ENCODE data around the gene KRT76.

Gene KRT76

GRCh38 chr12:52739963-52740362 is 37.2 kb downstream of the KRT76 start:
- no peak for TF ChIP-seq JUND (IDR thresholded peaks at IDR 0.05; ENCODE audit: low read depth)
- no peak for DNase-seq (ENCODE audit: low read depth in 1 of 2, low spot score in 1 of 2)
- in situ Hi-C loops (cut with HindIII; ENCODE audit: low pct_unique_long_range_greater_than_20kb, low sequenced_read_pairs) = no loop called here

DNA sequence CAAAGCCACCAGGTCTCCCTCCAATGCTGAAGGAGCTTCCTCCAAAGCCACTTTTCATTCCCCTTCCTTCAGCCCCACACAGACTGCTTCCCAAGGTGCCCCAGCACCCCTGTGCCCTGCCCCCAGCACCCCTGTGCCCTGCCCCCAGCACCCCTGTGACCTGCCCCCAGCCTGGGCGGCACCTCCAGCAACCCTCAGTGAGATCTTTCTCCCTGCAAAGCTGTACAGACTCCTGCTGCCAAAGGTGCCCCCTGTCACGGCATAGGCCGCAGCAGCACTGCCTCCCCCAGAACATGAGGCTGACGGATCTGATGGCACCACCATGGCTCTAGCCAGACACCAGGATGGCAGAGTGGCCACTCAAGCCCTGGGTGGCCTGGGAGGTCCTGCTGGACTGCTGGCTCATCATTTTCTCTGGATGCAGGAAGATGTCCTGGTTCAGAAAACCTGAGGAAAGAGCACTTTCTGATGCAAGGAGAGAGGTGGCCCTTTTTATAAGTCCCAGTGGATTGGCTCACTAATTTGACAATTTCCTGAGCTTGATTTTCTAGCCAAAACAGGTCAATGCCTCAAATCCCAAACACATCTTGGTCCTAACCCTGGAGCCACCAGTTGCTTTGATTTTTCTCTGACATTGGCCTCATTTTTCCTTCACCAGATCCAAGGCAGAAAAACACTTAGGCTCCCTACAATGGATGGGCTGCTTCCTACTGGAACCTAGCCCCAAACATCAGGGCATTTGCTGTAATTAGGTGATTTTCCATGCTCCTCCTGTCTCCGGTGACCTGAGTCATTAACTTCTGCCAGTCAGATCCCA is 41.1 kb downstream of the KRT76 start:
- no peak for TF ChIP-seq JUND (IDR thresholded peaks at IDR 0.05; ENCODE audit: low read depth)
- in situ Hi-C loops (cut with HindIII; ENCODE audit: low pct_unique_long_range_greater_than_20kb, low sequenced_read_pairs) = no loop called here
- no peak for DNase-seq (ENCODE audit: low read depth in 1 of 2, low spot score in 1 of 2)

- TF ChIP-seq JUND (IDR thresholded peaks at IDR 0.05; ENCODE audit: low read depth) = no peak
- no peak for DNase-seq (ENCODE audit: low read depth in 1 of 2, low spot score in 1 of 2)
- in situ Hi-C loops (cut with HindIII; ENCODE audit: low pct_unique_long_range_greater_than_20kb, low sequenced_read_pairs) = no loop called here
Measured at GRCh38 chr12:52735106-52735505, 42.0 kb downstream of the KRT76 start.

DNA sequence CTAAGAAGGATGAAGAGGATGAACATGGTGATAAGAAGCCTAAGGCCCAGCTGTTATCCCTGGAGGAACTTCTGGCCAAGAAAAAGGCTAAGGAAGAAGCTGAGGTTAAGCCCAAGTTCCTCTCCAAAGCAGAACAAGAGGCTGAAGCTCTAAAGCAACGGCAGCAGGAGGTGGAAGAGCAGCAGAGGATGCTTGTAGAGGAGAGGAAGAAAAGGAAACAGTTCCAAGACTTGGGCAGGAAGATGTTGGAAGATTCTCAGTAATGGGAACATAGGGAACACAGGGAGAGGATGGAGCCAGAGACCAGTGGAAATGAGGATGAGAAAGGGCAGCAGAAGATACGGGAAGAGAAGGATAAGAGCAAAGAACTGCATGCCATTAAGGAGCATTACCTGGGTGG is 46.4 kb downstream of the KRT76 start:
- in situ Hi-C loops (cut with HindIII; ENCODE audit: low pct_unique_long_range_greater_than_20kb, low sequenced_read_pairs) = no loop called here
- TF ChIP-seq JUND (IDR thresholded peaks at IDR 0.05; ENCODE audit: low read depth) = no peak
- no peak for DNase-seq (ENCODE audit: low read depth in 1 of 2, low spot score in 1 of 2)

DNA sequence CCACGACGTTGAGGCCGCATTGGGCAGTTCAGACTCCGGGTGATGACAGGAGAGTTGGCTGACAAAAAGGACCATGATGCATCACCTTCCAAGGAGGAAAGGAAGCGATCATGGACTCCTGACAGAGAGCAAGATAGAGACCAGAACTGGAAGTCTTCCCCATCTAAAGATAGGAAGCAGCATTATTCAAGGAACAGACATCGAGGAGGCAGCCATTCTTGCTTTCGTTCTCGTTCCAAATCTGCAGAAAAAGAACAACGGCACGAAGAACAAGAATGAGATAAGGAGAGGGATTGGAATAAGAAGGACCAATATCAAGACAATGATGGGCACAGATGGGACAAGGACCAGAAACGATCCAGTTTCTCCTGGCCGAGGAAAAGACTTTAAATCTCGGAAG is 46.8 kb downstream of the KRT76 start:
- no peak for DNase-seq (ENCODE audit: low read depth in 1 of 2, low spot score in 1 of 2)
- TF ChIP-seq JUND (IDR thresholded peaks at IDR 0.05; ENCODE audit: low read depth) = no peak
- in situ Hi-C loops (cut with HindIII; ENCODE audit: low pct_unique_long_range_greater_than_20kb, low sequenced_read_pairs) = no loop called here

- no peak for TF ChIP-seq JUND (IDR thresholded peaks at IDR 0.05; ENCODE audit: low read depth)
- DNase-seq (ENCODE audit: low read depth in 1 of 2, low spot score in 1 of 2) = no peak
- in situ Hi-C loops (cut with HindIII; ENCODE audit: low pct_unique_long_range_greater_than_20kb, low sequenced_read_pairs) = no loop called here
Measured at GRCh38 chr12:52729147-52729546, 48.0 kb downstream of the KRT76 start.

GRCh38 chr12:52728374-52728773 is 48.8 kb downstream of the KRT76 start:
- DNase-seq (ENCODE audit: low read depth in 1 of 2, low spot score in 1 of 2) = no peak
- TF ChIP-seq JUND (IDR thresholded peaks at IDR 0.05; ENCODE audit: low read depth) = no peak
- in situ Hi-C loops (cut with HindIII; ENCODE audit: low pct_unique_long_range_greater_than_20kb, low sequenced_read_pairs) = no loop called here

- in situ Hi-C loops (cut with HindIII; ENCODE audit: low pct_unique_long_range_greater_than_20kb, low sequenced_read_pairs) = no loop called here
- DNase-seq (ENCODE audit: low read depth in 1 of 2, low spot score in 1 of 2) = no peak
- no peak for TF ChIP-seq JUND (IDR thresholded peaks at IDR 0.05; ENCODE audit: low read depth)
Measured at GRCh38 chr12:52727037-52727436, 50.1 kb downstream of the KRT76 start.

DNA sequence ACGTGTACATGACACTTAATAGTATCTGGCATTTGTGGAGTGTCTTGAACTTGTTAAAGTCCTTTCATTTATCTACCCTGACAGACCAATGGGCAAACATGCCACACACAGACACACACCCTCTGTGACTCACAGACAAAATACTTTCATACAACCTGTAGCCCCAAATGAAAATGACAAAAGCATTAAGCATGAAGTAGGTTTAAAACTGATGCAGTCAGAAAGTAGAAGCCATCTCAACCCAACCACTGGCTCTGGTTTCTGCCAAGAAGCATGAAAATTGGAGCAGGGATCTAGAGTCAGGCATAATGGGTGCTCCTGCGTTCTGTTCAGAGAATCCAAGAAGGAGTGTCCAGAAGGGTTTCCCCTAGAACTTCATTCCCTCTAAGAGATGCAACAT is 50.7 kb downstream of the KRT76 start:
- TF ChIP-seq JUND (IDR thresholded peaks at IDR 0.05; ENCODE audit: low read depth) = no peak
- DNase-seq (ENCODE audit: low read depth in 1 of 2, low spot score in 1 of 2) = no peak
- in situ Hi-C loops (cut with HindIII; ENCODE audit: low pct_unique_long_range_greater_than_20kb, low sequenced_read_pairs) = no loop called here

GRCh38 chr12:52724384-52724783 is 52.8 kb downstream of the KRT76 start:
- in situ Hi-C loops (cut with HindIII; ENCODE audit: low pct_unique_long_range_greater_than_20kb, low sequenced_read_pairs) = no loop called here
- TF ChIP-seq JUND (IDR thresholded peaks at IDR 0.05; ENCODE audit: low read depth) = no peak
- no peak for DNase-seq (ENCODE audit: low read depth in 1 of 2, low spot score in 1 of 2)

- in situ Hi-C loops (cut with HindIII; ENCODE audit: low pct_unique_long_range_greater_than_20kb, low sequenced_read_pairs) = no loop called here
- no peak for DNase-seq (ENCODE audit: low read depth in 1 of 2, low spot score in 1 of 2)
- TF ChIP-seq JUND (IDR thresholded peaks at IDR 0.05; ENCODE audit: low read depth) = no peak
Measured at GRCh38 chr12:52722680-52723079, 54.5 kb downstream of the KRT76 start.

DNA sequence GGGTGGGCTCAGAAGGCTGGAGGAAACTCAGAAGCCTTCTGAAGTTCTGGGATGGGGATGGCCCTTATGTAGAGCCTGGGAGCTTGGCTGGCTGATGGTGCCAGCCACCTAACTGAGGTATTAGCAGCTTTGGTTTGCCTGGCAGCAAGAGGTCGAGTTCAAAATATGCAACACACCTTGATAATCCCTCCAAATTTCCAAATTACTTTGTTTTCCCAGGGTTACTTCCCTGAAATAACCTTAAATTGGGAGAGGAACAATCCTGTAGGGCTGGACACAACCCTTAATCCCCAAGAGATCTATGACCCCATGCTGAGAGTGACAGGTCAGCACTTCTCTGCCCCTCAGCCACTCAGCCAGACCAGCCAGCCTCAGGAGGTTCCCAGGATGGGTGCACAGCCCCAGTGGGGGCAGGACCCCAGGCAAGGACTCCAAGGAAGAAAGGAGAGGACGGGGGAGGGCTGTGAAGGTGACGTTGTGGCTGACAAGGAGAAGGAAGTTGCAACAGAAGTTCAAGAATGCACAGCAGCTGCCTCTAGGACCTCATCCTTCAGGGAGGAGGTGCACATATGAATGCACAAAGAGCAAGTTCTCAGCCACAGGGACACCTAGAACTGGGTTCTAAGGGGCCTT is 55.2 kb downstream of the KRT76 start:
- TF ChIP-seq JUND (IDR thresholded peaks at IDR 0.05; ENCODE audit: low read depth) = no peak
- DNase-seq (ENCODE audit: low read depth in 1 of 2, low spot score in 1 of 2) = no peak
- in situ Hi-C loops (cut with HindIII; ENCODE audit: low pct_unique_long_range_greater_than_20kb, low sequenced_read_pairs) = no loop called here

DNA sequence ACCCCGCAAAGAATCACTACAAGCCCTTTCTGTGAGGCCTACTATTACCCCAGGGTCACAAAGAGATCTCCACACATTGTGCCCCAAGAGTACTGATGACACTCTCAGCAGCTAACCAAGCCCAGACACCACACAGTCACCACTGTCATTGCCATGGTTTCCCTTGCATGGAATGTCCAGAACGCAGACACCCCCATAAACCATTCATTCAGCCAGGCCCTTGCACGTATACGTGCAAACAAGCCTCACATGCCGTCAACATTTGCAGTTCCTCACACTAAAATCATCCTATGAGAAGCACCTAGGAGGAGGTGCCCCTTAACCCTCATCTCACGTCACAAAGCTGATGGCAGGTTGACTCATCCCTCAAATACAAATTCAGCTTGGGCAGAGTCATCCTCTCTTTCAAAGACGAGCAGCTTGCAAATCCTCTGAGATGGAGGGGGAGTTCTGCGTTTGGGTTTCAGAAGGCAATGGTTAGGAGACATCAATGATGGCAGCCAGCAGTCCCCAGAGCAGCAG is 56.7 kb downstream of the KRT76 start:
- no peak for TF ChIP-seq JUND (IDR thresholded peaks at IDR 0.05; ENCODE audit: low read depth)
- in situ Hi-C loops (cut with HindIII; ENCODE audit: low pct_unique_long_range_greater_than_20kb, low sequenced_read_pairs) = no loop called here
- DNase-seq (ENCODE audit: low read depth in 1 of 2, low spot score in 1 of 2) = no peak
